Osteocyte (in vitro differentiated cells): ENCODE data around the gene TMEM117. TPM values are rescaled to one million over a fixed set of nuclear protein-coding genes. Genes with fewer than 3 reads are reported as not detected.
A peak's percentile ranks its signal among the peaks of the same experiment; 100 is the strongest.

ENCODE experiments used
- DNase-seq: peaks from one replicate; pipeline ENCODE4 v3.0.0; 2021; ENCODE audit warnings: mixed read lengths; ENCODE audit not compliant: unreplicated experiment; ENCODE audit errors: extremely low spot score
- H3K27ac Mint-ChIP-seq: one replicate; pipeline ENCODE4 v1.8.0; 2021; ENCODE audit warnings: mild to moderate bottlenecking, mixed read lengths; ENCODE audit not compliant: unreplicated experiment
- H3K27me3 Mint-ChIP-seq: one replicate; pipeline ENCODE4 v1.8.0; 2021; ENCODE audit warnings: mixed read lengths; ENCODE audit not compliant: unreplicated experiment
- H3K36me3 Mint-ChIP-seq: one replicate; pipeline ENCODE4 v1.8.0; 2021; ENCODE audit warnings: mixed read lengths; ENCODE audit not compliant: unreplicated experiment
- H3K4me1 Mint-ChIP-seq: one replicate; pipeline ENCODE4 v1.8.0; 2021; ENCODE audit warnings: mixed read lengths; ENCODE audit not compliant: unreplicated experiment
- H3K4me3 Mint-ChIP-seq: one replicate; pipeline ENCODE4 v1.8.0; 2021; ENCODE audit warnings: mild to moderate bottlenecking, moderate library complexity, mixed read lengths; ENCODE audit not compliant: unreplicated experiment
- H3K9me3 Mint-ChIP-seq: one replicate; pipeline ENCODE4 v1.8.0; 2021; ENCODE audit warnings: mixed read lengths; ENCODE audit not compliant: unreplicated experiment
- CTCF ChIP-seq: fragments of 200-600 bp; sonication (generic); IDR thresholded peaks from 2 replicates; pipeline ENCODE4 v1.5.0; 2021; ENCODE audit warnings: antibody characterized with exemption, mild to moderate bottlenecking, moderate library complexity
- long read RNA-seq: library from polyadenylated mRNA; unstranded; transcript quantifications from one replicate; pipeline ENCODE4 v2.0.0, GENCODE V29; 2021
- total RNA-seq: library from RNA; stranded (reverse); gene quantifications from 2 replicates; pipeline ENCODE4 v1.2.1, GENCODE V29; 2021

The TMEM117 gene
- 14.2 and 18.4 TPM in 2 replicates for total RNA-seq
- long read RNA-seq, transcript TMEM117-201 (8 exons, 2,758 nt): major isoform, 46 of 62 reads
- long read RNA-seq, partial matches to known transcripts: 2 of 62 reads
- long read RNA-seq, other reads (novel, unspliced or antisense): 11 of 62 reads

GRCh38 chr12:43835656-43836474 lies at the start of gene TMEM117:
Gene TMEM117, plus strand, starts transcription at chr12:43836081.
- peak within 1 kb of the TSS; percentile 79 for H3K27ac Mint-ChIP-seq
- H3K4me1 Mint-ChIP-seq: peaks cover 18% of the 10 kb centered on the region
- no peak for TF ChIP-seq CTCF
- peak; percentile 88 for DNase-seq
- H3K36me3 Mint-ChIP-seq: peaks cover 4% of the 10 kb centered on the region
- peak within 1 kb of the TSS; percentile 78 for H3K4me3 Mint-ChIP-seq
- no peaks in the 10 kb centered on the region for H3K27me3 Mint-ChIP-seq
- H3K9me3 Mint-ChIP-seq: no peaks in the 10 kb centered on the region

- Mint-ChIP-seq H3K4me1 (no peaks in the 10 kb centered on the region), H3K9me3 (no peaks in the 10 kb centered on the region), H3K4me3 (no peak overlapping the region), H3K27ac (no peak overlapping the region), H3K36me3 (peaks cover 7% of the 10 kb centered on the region), H3K27me3 (no peaks in the 10 kb centered on the region)
- no peak for DNase-seq
- TF ChIP-seq CTCF: no peak
Measured at GRCh38 chr12:43786899-43787693, 48.8 kb upstream of the TMEM117 start.

GRCh38 chr12:43789941-43790340 lies 45.9 kb upstream of the TMEM117 start:
- no peak for TF ChIP-seq CTCF

GRCh38 chr12:43795716-43796280 lies 40.1 kb upstream of the TMEM117 start:
- H3K9me3 Mint-ChIP-seq: no peaks in the 10 kb centered on the region
- no peak overlapping the region for H3K4me3 Mint-ChIP-seq
- H3K36me3 Mint-ChIP-seq: peaks cover 39% of the 10 kb centered on the region
- no peaks in the 10 kb centered on the region for H3K4me1 Mint-ChIP-seq
- DNase-seq: no peak
- no peak overlapping the region for H3K27ac Mint-ChIP-seq
- H3K27me3 Mint-ChIP-seq: no peaks in the 10 kb centered on the region
- no peak for TF ChIP-seq CTCF

More at GRCh38 chr12:43789941-43790340, 45.9 kb upstream of the TMEM117 start:
- no peak for DNase-seq
- H3K27ac Mint-ChIP-seq: no peak overlapping the region
- no peaks in the 10 kb centered on the region for H3K4me1 Mint-ChIP-seq
- no peaks in the 10 kb centered on the region for H3K9me3 Mint-ChIP-seq
- no peaks in the 10 kb centered on the region for H3K27me3 Mint-ChIP-seq
- H3K4me3 Mint-ChIP-seq: no peak overlapping the region
- peaks cover 7% of the 10 kb centered on the region for H3K36me3 Mint-ChIP-seq
